IMR-90 (cell line): ENCODE data around the gene FAM227B. TPM values are rescaled to one million over a fixed set of nuclear protein-coding genes. Genes with fewer than 3 reads are reported as not detected.

Source experiments
- ATAC-seq: fragments of 200-7000 bp; cut with Tn5 transposase; 2 replicates; pipeline ENCODE4 v1.9.1; 2020; ENCODE audit warnings: low read depth, mild to moderate bottlenecking, moderate library complexity
- BruUV-seq: library from RNA; stranded (reverse); fragments of 400-500 nt; replicated peaks from 2 replicates; lab custom pipeline; 2021; lab: Mats Ljungman, UMichigan
- CTCF ChIA-PET: fragments of 300-600 bp; formaldehyde crosslinking; extraction: SDS; loops from one replicate; lab custom pipeline; 2021; ENCODE audit warnings: antibody characterized with exemption; lab: Yijun Ruan, JAX
- POLR2A ChIA-PET: fragments of 300-600 bp; sonication (Branson Sonifier 250); formaldehyde crosslinking; loops from one replicate; lab custom pipeline; 2022; ENCODE audit warnings: antibody characterized with exemption; ENCODE audit not compliant: unreplicated experiment; lab: Charles Lee
- DNase-seq: peaks from one replicate; pipeline ENCODE4 v3.0.0; 2013
- H2AFZ ChIP-seq: replicated peaks from 2 replicates; pipeline ENCODE3; 2013; ENCODE audit warnings: low read length, mild to moderate bottlenecking; ENCODE audit not compliant: poor library complexity
- H2AK5ac ChIP-seq: 2 replicates; pipeline ENCODE4 v1.6.1; 2013; ENCODE audit warnings: low read depth, low read length, inconsistent platforms
- H2AK9ac ChIP-seq: replicated peaks from 2 replicates; pipeline ENCODE3; 2013; ENCODE audit warnings: mild to moderate bottlenecking, low read depth, low read length, moderate library complexity; ENCODE audit not compliant: poor library complexity
- H2BK120ac ChIP-seq: 2 replicates; pipeline ENCODE4 v1.6.1; 2013; ENCODE audit warnings: low read depth, low read length, inconsistent platforms
- H2BK15ac ChIP-seq: 3 replicates; pipeline ENCODE4 v1.6.1; 2013; ENCODE audit warnings: low read depth, low read length, inconsistent platforms
- H2BK20ac ChIP-seq: 2 replicates; pipeline ENCODE4 v1.6.1; 2013; ENCODE audit warnings: low read depth, mild to moderate bottlenecking, inconsistent platforms, low read length, moderate library complexity
- H2BK5ac ChIP-seq: 2 replicates; pipeline ENCODE4 v1.6.1; 2013; ENCODE audit warnings: mild to moderate bottlenecking, low read depth, low read length, inconsistent platforms; ENCODE audit not compliant: poor library complexity, severe bottlenecking
- H3K14ac ChIP-seq: replicated peaks from 2 replicates; pipeline ENCODE4 v1.6.1; 2013; ENCODE audit warnings: low read depth, low read length, inconsistent platforms
- H3K18ac ChIP-seq: 2 replicates; pipeline ENCODE4 v1.6.1; 2013; ENCODE audit warnings: low read depth, low read length, control low read depth
- H3K23ac ChIP-seq: 2 replicates; pipeline ENCODE4 v1.6.1; 2013; ENCODE audit warnings: low read depth, low read length, inconsistent platforms
- H3K27ac ChIP-seq: 2 replicates; pipeline ENCODE4 v1.5.1; 2013; ENCODE audit warnings: mild to moderate bottlenecking, control low read depth, low read length; ENCODE audit not compliant: insufficient read depth
- H3K27me3 ChIP-seq: 2 replicates; pipeline ENCODE4 v1.6.1; 2013; ENCODE audit warnings: low read length; ENCODE audit not compliant: control insufficient read depth, insufficient read depth
- H3K36me3 ChIP-seq: 2 replicates; pipeline ENCODE4 v1.6.1; 2013; ENCODE audit warnings: low read length, mixed read lengths; ENCODE audit not compliant: control insufficient read depth, insufficient read depth
- H3K4ac ChIP-seq: 2 replicates; pipeline ENCODE4 v1.6.1; 2013; ENCODE audit warnings: low read depth, low read length, inconsistent platforms
- H3K4me1 ChIP-seq: 2 replicates; pipeline ENCODE4 v1.6.1; 2013; ENCODE audit warnings: low read length, mixed read lengths; ENCODE audit not compliant: control insufficient read depth, insufficient read depth
- H3K4me2 ChIP-seq: 2 replicates; pipeline ENCODE4 v1.6.1; 2013; ENCODE audit warnings: low read depth, mild to moderate bottlenecking, control low read depth, low read length, moderate library complexity
- H3K4me3 ChIP-seq: 2 replicates; pipeline ENCODE4 v1.5.1; 2013; ENCODE audit warnings: low read depth, mild to moderate bottlenecking, control low read depth, low read length, moderate library complexity; ENCODE audit not compliant: insufficient read depth
- H3K56ac ChIP-seq: 2 replicates; pipeline ENCODE4 v1.6.1; 2013; ENCODE audit warnings: low read length, inconsistent platforms; ENCODE audit not compliant: insufficient read depth; ENCODE audit errors: extremely low read depth
- H3K79me1 ChIP-seq, 2 experiments: 2 replicates each; pipeline ENCODE4 v1.6.1; 2013; ENCODE audit warnings: low read length in 2 of 2, inconsistent platforms in 1 of 2, low read depth in 1 of 2
- H3K9ac ChIP-seq: 2 replicates; pipeline ENCODE4 v1.6.1; 2013; ENCODE audit warnings: low read depth, low read length, control low read depth
- H3K9me1 ChIP-seq: 2 replicates; pipeline ENCODE4 v1.6.1; 2013; ENCODE audit warnings: low read length, inconsistent platforms; ENCODE audit not compliant: insufficient read depth
- H3K9me3 ChIP-seq: 2 replicates; pipeline ENCODE4 v1.6.1; 2013; ENCODE audit warnings: low read length; ENCODE audit not compliant: control insufficient read depth, insufficient read depth
- H4K20me1 ChIP-seq: 2 replicates; pipeline ENCODE4 v1.6.1; 2013; ENCODE audit warnings: low read length, inconsistent platforms; ENCODE audit not compliant: insufficient read depth
- H4K5ac ChIP-seq: 2 replicates; pipeline ENCODE4 v1.6.1; 2013; ENCODE audit warnings: mild to moderate bottlenecking, low read depth, low read length, control low read depth
- H4K8ac ChIP-seq, 2 experiments: 2 replicates each; pipeline ENCODE4 v1.6.1; 2013; ENCODE audit warnings: low read depth in 2 of 2, low read length in 2 of 2, control low read depth in 1 of 2, inconsistent platforms in 1 of 2
- H4K91ac ChIP-seq: 2 replicates; pipeline ENCODE4 v1.6.1; 2013; ENCODE audit warnings: low read depth, low read length, inconsistent platforms; ENCODE audit not compliant: insufficient read depth
- BHLHE40 ChIP-seq: fragments of 150-350 bp; IDR thresholded peaks from 2 replicates; pipeline ENCODE4 v1.6.1; 2016; ENCODE audit warnings: mild to moderate bottlenecking, low read depth, low read length
- CEBPB ChIP-seq: IDR thresholded peaks from 2 replicates; pipeline ENCODE4 v1.6.1; 2012; ENCODE audit warnings: low read depth, low read length, improper control_type of control experiment
- CHD1 ChIP-seq: IDR thresholded peaks from 2 replicates; pipeline ENCODE4 v1.6.1; 2012; ENCODE audit warnings: low read depth, low read length, improper control_type of control experiment
- CTCF ChIP-seq: conservative IDR thresholded peaks from 2 replicates; pipeline ENCODE4 v1.5.1; 2012; ENCODE audit warnings: mild to moderate bottlenecking, low read depth, low read length, improper control_type of control experiment
- ELK1 ChIP-seq: fragments of 150-350 bp; IDR thresholded peaks from 2 replicates; pipeline ENCODE4 v1.6.1; 2016; ENCODE audit warnings: low read depth, mild to moderate bottlenecking, low read length, moderate library complexity, borderline replicate concordance
- FOS ChIP-seq: fragments of 150-350 bp; IDR thresholded peaks from 2 replicates; pipeline ENCODE4 v1.6.1; 2016; ENCODE audit warnings: low read depth, low read length
- MAFK ChIP-seq: IDR thresholded peaks from 2 replicates; pipeline ENCODE4 v1.6.1; 2012; ENCODE audit warnings: low read depth, low read length, improper control_type of control experiment
- MAZ ChIP-seq: IDR thresholded peaks from 2 replicates; pipeline ENCODE4 v1.6.1; 2012; ENCODE audit warnings: low read depth, mild to moderate bottlenecking, low read length, improper control_type of control experiment, moderate library complexity, borderline replicate concordance
- MXI1 ChIP-seq: IDR thresholded peaks from 2 replicates; pipeline ENCODE4 v1.6.1; 2012; ENCODE audit warnings: low read depth, mild to moderate bottlenecking, low read length, moderate library complexity, borderline replicate concordance
- NFE2L2 ChIP-seq: fragments of 150-350 bp; IDR thresholded peaks from 2 replicates; pipeline ENCODE4 v1.6.1; 2016; ENCODE audit warnings: low read depth, mild to moderate bottlenecking, low read length
- POLR2A ChIP-seq: IDR thresholded peaks from 2 replicates; pipeline ENCODE4 v1.6.1; 2012; ENCODE audit warnings: mild to moderate bottlenecking, low read depth, low read length
- RAD21 ChIP-seq: IDR thresholded peaks from 2 replicates; pipeline ENCODE4 v1.6.1; 2012; ENCODE audit warnings: low read length, improper control_type of control experiment
- RCOR1 ChIP-seq: IDR thresholded peaks from 2 replicates; pipeline ENCODE4 v1.6.1; 2012; ENCODE audit warnings: mild to moderate bottlenecking, low read length, improper control_type of control experiment; ENCODE audit not compliant: insufficient replicate concordance
- RFX5 ChIP-seq: IDR thresholded peaks from 2 replicates; pipeline ENCODE4 v1.8.0; 2012; ENCODE audit warnings: low read depth, mild to moderate bottlenecking, low read length, moderate library complexity
- SMC3 ChIP-seq: fragments of 150-350 bp; IDR thresholded peaks from 2 replicates; pipeline ENCODE4 v1.6.1; 2016; ENCODE audit warnings: low read depth, mild to moderate bottlenecking, antibody characterized with exemption, low read length, moderate library complexity
- USF2 ChIP-seq: fragments of 150-350 bp; IDR thresholded peaks from 2 replicates; pipeline ENCODE4 v1.6.1; 2017; ENCODE audit warnings: mild to moderate bottlenecking, antibody characterized with exemption, low read length, low read depth
- WGBS, 2 experiments: methylation state at CpG; one replicate each; pipeline versions ENCODE4 v1.1.5 to v1.1.7; 2013; ENCODE audit warnings: missing lambda C conversion rate in 2 of 2; ENCODE audit not compliant: insufficient read length in 1 of 2; ENCODE audit errors: extremely low coverage in 2 of 2; 5-methylcytosine and 5-hydroxymethylcytosine counted together
- dilution Hi-C: fragments of 300-500 bp; cut with HindIII; formaldehyde crosslinking; loops from one replicate; pipeline ENCODE4 v1.14.3; 2018; ENCODE audit warnings: low sequenced_read_pairs; ENCODE audit not compliant: unreplicated experiment
- in situ Hi-C: fragments of 300-500 bp; cut with MboI; formaldehyde crosslinking; loops from 3 replicates; pipeline ENCODE4 v1.14.3; 2019; ENCODE audit warnings: low sequenced_read_pairs, inconsistent platforms, mixed read lengths
- intact Hi-C: fragments of 100-400 bp; cut with micrococcal nuclease; formaldehyde crosslinking; loops from 2 replicates; pipeline ENCODE4 v1.10.0; 2022
- polyA plus RNA-seq, 3 experiments: library from polyadenylated mRNA; depleted of rRNA; stranded (reverse); fragments of >200 nt; gene quantifications; 2 replicates each; pipeline ENCODE4 v1.2.3, GENCODE V29; 2012; ENCODE audit warnings: low replicate concordance in 1 of 3
- total RNA-seq: library from RNA; depleted of rRNA; stranded (reverse); fragments of >200 nt; gene quantifications from 2 replicates; pipeline ENCODE4 v1.2.3, GENCODE V29; 2012

FAM227B gene
- total and polyA plus RNA-seq, 2 of the 4 experiments (the other 2 are of a cell fraction), result 1.8 to 3.0 TPM

DNA sequence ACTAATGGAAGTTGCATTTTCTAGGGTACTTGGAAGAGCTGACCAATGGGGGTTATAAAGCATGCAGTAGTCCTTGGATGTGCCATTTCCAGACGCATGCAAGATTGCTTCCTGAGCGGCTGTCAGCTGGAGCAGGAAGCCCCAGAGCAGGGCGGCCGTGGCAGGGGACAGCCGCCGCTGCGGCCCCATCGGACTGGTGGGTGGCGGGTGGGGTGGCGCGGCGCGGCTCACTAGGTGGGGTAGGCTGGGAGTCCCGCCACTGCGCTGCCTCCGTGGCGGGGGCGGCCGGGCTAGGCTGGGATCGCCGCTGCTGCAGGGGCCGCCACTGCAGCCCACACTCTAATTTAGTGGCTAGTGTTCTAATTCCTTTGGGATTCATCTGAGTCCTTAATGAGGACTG, 254.1 kb downstream of the FAM227B start:
- H3K9me1 ChIP-seq, result no peaks in the 10 kb centered on the region
- H4K5ac ChIP-seq, result no peak overlapping the region
- intact Hi-C loops (no loop called here), in situ Hi-C loops (no loop called here), dilution Hi-C loops (no loop called here)
- WGBS, 2 experiments, result 97% methylated on average over 5 of the region's 22 CpGs; no CpG with 5 or more reads in 1 of the 2 experiments
- H4K8ac ChIP-seq, result no peak overlapping the region
- H3K27ac ChIP-seq, result no peak overlapping the region
- H3K23ac ChIP-seq, result no peak overlapping the region
- no peak overlapping the region for H3K14ac ChIP-seq
- BruUV-seq, result no TSS peak
- POLR2A ChIA-PET, result no interaction called here
- H4K20me1 ChIP-seq, result no peaks in the 10 kb centered on the region
- H2BK15ac ChIP-seq, result no peak overlapping the region
- ATAC-seq (no peak), DNase-seq (no peak)
- no peaks in the 10 kb centered on the region for H3K36me3 ChIP-seq
- no peaks in the 10 kb centered on the region for H3K27me3 ChIP-seq
- no peak overlapping the region for H3K4ac ChIP-seq
- no peak overlapping the region for H2BK5ac ChIP-seq
- H3K4me2 ChIP-seq, result no peak overlapping the region
- H3K79me1 ChIP-seq, result no peaks in the 10 kb centered on the region
- H2BK120ac ChIP-seq, result no peak overlapping the region
- H3K9ac ChIP-seq, result no peak overlapping the region
- CTCF ChIA-PET, result no interaction called here
- no peak for TF ChIP-seq RFX5
- TF ChIP-seq CHD1, result no peak
- TF ChIP-seq MAZ, result no peak
- no peak for TF ChIP-seq ELK1
- no peak for TF ChIP-seq FOS
- TF ChIP-seq CEBPB, result no peak
- TF ChIP-seq MAFK, result no peak
- TF ChIP-seq SMC3, result no peak
- no peak for TF ChIP-seq NFE2L2
- TF ChIP-seq RCOR1, result no peak
- TF ChIP-seq CTCF, result no peak
- TF ChIP-seq RAD21, result no peak
- TF ChIP-seq USF2, result no peak
- no peak for TF ChIP-seq POLR2A
- no peak for TF ChIP-seq BHLHE40
- TF ChIP-seq MXI1, result no peak
- H3K4me3 ChIP-seq, result no peak overlapping the region
- no peaks in the 10 kb centered on the region for H3K9me3 ChIP-seq
- H2AK5ac ChIP-seq, result no peak overlapping the region
- no peaks in the 10 kb centered on the region for H3K4me1 ChIP-seq
- H2AK9ac ChIP-seq, result no peak overlapping the region
- no peak overlapping the region for H3K56ac ChIP-seq
- no peak overlapping the region for H4K91ac ChIP-seq
- no peak overlapping the region for H2BK20ac ChIP-seq
- no peak overlapping the region for H2AFZ ChIP-seq
- H3K18ac ChIP-seq, result no peak overlapping the region
